CD4-positive, alpha-beta T cell treated with Interleukin-15 for 4 hours (primary cell): ENCODE measurements around the gene LIN52.
"Not testable (repeated sequence)": the region's sequence is repeated elsewhere in the genome, so short reads cannot be mapped to it uniquely, and the experiment has no call there.

ENCODE experiments used
- DNase-seq: peaks from one replicate; pipeline ENCODE4 v3.0.0-alpha.2; 2020; ENCODE audit warnings: low spot score

Gene LIN52

GRCh38 chr14:74109369-74109768 is 24.6 kb downstream of the LIN52 start:
- DNase-seq, result no peak

GRCh38 chr14:74111395-74112216 is 26.9 kb downstream of the LIN52 start:
- DNase-seq, result peak; percentile 39

- not testable (repeated sequence) for DNase-seq
Measured at GRCh38 chr14:74125487-74125886, 40.7 kb downstream of the LIN52 start.

GRCh38 chr14:74126315-74127013 is 41.7 kb downstream of the LIN52 start:
- DNase-seq, result no peak

GRCh38 chr14:74127634-74128033 is 42.9 kb downstream of the LIN52 start:
- no peak for DNase-seq

GRCh38 chr14:74133833-74134481 is 49.2 kb downstream of the LIN52 start:
- DNase-seq, result no peak

- no peak for DNase-seq
Measured at GRCh38 chr14:74134484-74134883, 49.7 kb downstream of the LIN52 start.

GRCh38 chr14:74135426-74135825 is 50.7 kb downstream of the LIN52 start:
- no peak for DNase-seq

GRCh38 chr14:74140374-74140850 is 55.7 kb downstream of the LIN52 start:
- no peak for DNase-seq

- DNase-seq, result no peak
Measured at GRCh38 chr14:74141703-74142102, 56.9 kb downstream of the LIN52 start.

GRCh38 chr14:74142523-74142922 is 57.8 kb downstream of the LIN52 start:
- DNase-seq, result no peak

GRCh38 chr14:74144789-74145188 is 60.0 kb downstream of the LIN52 start:
- no peak for DNase-seq

GRCh38 chr14:74147571-74147970 is 62.8 kb downstream of the LIN52 start:
- DNase-seq, result no peak

- DNase-seq, result no peak
Measured at GRCh38 chr14:74148705-74149104, 63.9 kb downstream of the LIN52 start.

GRCh38 chr14:74155287-74155686 is 70.5 kb downstream of the LIN52 start:
- DNase-seq, result no peak

GRCh38 chr14:74155749-74156148 is 71.0 kb downstream of the LIN52 start:
- DNase-seq, result no peak

- no peak for DNase-seq
Measured at GRCh38 chr14:74160763-74161162, 76.0 kb downstream of the LIN52 start.

- no peak for DNase-seq
Measured at GRCh38 chr14:74161526-74162158, 76.9 kb downstream of the LIN52 start.

GRCh38 chr14:74169906-74170305 is 85.2 kb downstream of the LIN52 start:
- no peak for DNase-seq

GRCh38 chr14:74176400-74176793 is 91.6 kb downstream of the LIN52 start:
- no peak for DNase-seq

- no peak for DNase-seq
Measured at GRCh38 chr14:74179856-74180255, 95.1 kb downstream of the LIN52 start.

- DNase-seq, result no peak
Measured at GRCh38 chr14:74190927-74191575, 106.3 kb downstream of the LIN52 start.
